Fibroblast of skin of scalp (primary cell): ENCODE measurements around the gene TUBB2B.
"Not testable (repeated sequence)": the region's sequence is repeated elsewhere in the genome, so short reads cannot be mapped to it uniquely, and the experiment has no call there.

Source experiments
- DNase-seq: peaks from one replicate; pipeline ENCODE4 v3.0.0-alpha.2; 2013

Gene TUBB2B

DNA sequence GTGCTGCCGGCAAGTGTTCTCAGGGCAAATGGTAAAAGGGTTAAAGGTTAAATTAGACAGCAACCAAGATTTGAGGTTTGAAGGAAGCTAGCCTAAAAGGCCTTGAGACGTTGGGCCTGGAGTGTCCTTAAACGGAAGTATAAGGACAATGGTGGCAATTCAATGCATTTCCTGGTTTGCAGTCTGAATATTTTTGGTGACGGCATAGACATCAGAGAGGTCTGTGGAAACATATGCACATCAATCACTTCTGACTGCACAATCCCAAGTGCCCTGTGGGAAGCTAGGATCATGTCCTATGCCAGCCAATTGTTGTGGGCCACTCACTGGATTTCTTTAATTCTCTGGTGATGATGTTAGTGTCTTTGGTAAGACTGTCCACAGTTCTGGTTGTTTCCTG is 44.4 kb downstream of the TUBB2B start:
- DNase-seq, result no peak

DNA sequence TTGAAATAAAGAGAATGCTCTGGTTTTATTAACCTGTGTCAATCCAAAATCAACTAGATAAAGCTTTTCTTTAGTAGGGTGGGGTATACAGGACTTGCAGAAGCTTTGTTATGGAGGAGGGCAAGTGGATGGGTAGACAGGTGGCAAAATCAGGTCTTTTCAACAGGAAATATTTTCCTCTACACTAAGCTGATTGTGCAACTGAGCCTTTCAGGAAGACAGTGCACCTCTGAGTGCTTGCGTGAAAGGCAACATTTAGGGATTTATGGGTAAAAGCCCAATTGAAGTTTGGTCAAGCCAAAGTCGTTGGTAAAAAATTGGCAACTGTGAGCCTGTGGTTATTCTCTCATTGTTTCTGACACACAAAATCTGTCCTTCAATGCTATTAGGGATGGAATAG is 46.3 kb downstream of the TUBB2B start:
- no peak for DNase-seq

DNA sequence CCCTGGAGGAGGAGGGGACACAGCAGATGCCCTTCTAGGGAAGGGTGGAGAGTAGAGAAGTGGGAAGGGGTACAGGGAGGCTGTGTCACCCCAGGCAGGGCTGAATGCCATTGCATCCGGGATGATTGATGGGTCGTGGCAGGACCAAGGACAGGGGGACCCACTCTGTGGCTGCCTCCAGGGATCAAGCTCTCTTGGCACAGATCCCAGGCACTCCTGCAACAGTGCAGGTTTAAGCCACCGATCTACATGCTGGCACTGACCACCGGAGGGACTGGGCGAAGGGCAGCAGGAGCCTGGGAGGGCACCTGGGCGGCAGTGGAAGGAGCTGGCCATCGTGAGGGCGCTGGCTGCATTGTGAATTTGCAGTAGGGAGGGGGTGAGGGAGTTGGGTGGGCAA is 47.5 kb downstream of the TUBB2B start:
- DNase-seq, result not testable (repeated sequence)

- DNase-seq, result not testable (repeated sequence)
Measured at GRCh38 chr6:3178666-3179065, 48.8 kb downstream of the TUBB2B start.

GRCh38 chr6:3176562-3177355 is 50.7 kb downstream of the TUBB2B start:
- peak; percentile 83 for DNase-seq

GRCh38 chr6:3175715-3176402 is 51.6 kb downstream of the TUBB2B start:
- no peak for DNase-seq
